ENCODE results near the gene TIMM10B.

DNA sequence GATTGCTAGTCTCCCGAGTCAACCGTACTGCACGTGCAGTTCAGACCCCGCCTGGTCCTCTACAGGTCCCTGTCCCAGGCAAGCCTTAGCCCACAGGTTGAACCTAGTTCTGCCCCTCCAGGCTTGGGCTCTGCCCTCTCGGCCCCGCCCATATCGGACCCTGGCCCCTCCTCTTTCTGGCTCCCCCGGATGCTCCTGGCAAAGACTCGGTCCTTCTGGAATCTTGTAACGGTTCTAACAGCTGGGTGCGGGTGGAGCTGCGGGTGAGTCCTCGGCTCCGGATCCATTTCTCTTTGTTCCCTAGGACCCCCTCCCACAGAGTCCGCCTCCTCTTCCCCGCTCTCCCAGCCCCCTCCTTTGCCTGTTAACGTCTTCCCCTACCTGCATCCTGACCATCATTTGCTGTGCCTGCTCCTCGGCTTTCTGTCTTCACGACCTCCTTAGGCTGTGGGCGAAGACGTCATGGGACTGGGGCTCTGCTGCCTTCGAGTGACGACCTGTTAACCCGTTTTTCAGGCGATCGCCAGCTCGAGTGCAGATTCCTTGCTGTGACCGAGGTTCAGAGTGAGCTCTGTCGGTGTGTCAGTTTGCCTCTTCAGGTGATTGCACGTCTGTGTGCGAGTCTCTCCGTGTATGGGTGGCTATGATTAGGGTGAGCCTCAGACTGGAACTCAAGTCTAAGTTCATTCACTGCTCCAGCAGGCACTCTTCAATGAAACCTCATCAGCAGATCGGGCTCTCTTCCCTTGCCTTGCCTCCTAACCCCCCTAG is 16.0 kb downstream of the TIMM10B start, which contains the start of gene DNHD1:
- TF ChIP-seq, protein P1, sequence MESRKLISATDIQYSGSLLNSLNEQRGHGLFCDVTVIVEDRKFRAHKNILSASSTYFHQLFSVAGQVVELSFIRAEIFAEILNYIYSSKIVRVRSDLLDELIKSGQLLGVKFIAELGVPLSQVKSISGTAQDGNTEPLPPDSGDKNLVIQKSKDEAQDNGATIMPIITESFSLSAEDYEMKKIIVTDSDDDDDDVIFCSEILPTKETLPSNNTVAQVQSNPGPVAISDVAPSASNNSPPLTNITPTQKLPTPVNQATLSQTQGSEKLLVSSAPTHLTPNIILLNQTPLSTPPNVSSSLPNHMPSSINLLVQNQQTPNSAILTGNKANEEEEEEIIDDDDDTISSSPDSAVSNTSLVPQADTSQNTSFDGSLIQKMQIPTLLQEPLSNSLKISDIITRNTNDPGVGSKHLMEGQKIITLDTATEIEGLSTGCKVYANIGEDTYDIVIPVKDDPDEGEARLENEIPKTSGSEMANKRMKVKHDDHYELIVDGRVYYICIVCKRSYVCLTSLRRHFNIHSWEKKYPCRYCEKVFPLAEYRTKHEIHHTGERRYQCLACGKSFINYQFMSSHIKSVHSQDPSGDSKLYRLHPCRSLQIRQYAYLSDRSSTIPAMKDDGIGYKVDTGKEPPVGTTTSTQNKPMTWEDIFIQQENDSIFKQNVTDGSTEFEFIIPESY (IDR thresholded peaks at IDR 0.05) = no peak
- TF ChIP-seq CTCF (IDR thresholded peaks at IDR 0.05; ENCODE audit: low read depth, low read length, missing input control) (no peak), GABPA (IDR thresholded peaks at IDR 0.05 in 1 of 2, conservative IDR thresholded peaks at IDR 0.05 in 1 of 2) (no peak)
- TF ChIP-seq, protein P2, sequence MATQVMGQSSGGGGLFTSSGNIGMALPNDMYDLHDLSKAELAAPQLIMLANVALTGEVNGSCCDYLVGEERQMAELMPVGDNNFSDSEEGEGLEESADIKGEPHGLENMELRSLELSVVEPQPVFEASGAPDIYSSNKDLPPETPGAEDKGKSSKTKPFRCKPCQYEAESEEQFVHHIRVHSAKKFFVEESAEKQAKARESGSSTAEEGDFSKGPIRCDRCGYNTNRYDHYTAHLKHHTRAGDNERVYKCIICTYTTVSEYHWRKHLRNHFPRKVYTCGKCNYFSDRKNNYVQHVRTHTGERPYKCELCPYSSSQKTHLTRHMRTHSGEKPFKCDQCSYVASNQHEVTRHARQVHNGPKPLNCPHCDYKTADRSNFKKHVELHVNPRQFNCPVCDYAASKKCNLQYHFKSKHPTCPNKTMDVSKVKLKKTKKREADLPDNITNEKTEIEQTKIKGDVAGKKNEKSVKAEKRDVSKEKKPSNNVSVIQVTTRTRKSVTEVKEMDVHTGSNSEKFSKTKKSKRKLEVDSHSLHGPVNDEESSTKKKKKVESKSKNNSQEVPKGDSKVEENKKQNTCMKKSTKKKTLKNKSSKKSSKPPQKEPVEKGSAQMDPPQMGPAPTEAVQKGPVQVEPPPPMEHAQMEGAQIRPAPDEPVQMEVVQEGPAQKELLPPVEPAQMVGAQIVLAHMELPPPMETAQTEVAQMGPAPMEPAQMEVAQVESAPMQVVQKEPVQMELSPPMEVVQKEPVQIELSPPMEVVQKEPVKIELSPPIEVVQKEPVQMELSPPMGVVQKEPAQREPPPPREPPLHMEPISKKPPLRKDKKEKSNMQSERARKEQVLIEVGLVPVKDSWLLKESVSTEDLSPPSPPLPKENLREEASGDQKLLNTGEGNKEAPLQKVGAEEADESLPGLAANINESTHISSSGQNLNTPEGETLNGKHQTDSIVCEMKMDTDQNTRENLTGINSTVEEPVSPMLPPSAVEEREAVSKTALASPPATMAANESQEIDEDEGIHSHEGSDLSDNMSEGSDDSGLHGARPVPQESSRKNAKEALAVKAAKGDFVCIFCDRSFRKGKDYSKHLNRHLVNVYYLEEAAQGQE (IDR thresholded peaks at IDR 0.05) = no peak

Data from liver (tissue), 3 donors.